G401 (cell line): ENCODE measurements around the gene TRIM8. TPM values are rescaled to one million over a fixed set of nuclear protein-coding genes. Genes with fewer than 3 reads are reported as not detected.

Source experiments
- total RNA-seq: library from RNA; depleted of rRNA; stranded (reverse); fragments of >200 nt; shearing (Covaris generic); gene quantifications from 2 replicates; pipeline ENCODE4 v1.2.3, GENCODE V29; 2014; rRNA removed

Gene TRIM8
- total RNA-seq, 1 experiment from 2014 or later: 44.4 TPM

Other genes with a start within 250 kb of the TRIM8 start
- 23.3 and 23.9 TPM in 2 replicates for gene NFKB2, start 248.8 kb upstream of the TRIM8 start, total RNA-seq
- gene PSD, start 225.7 kb upstream of the TRIM8 start, total RNA-seq: 3.1 and 7.9 TPM in 2 replicates
- gene FBXL15, start 223.6 kb upstream of the TRIM8 start, total RNA-seq: 29.9 and 32.1 TPM in 2 replicates
- 133 and 209 TPM in 2 replicates for gene CUEDC2, start 211.9 kb upstream of the TRIM8 start, total RNA-seq
- 1.8 TPM in 1 of 2 replicates, not detected in the other for gene C10orf95, start 192.9 kb upstream of the TRIM8 start, total RNA-seq
- gene ACTR1A, start 141.8 kb upstream of the TRIM8 start, total RNA-seq: 116 and 185 TPM in 2 replicates
- 1.7 and 2.4 TPM in 2 replicates for gene SUFU, start 140.5 kb upstream of the TRIM8 start, total RNA-seq
- 10.4 and 10.5 TPM in 2 replicates for gene ARL3, start 69.9 kb downstream of the TRIM8 start, total RNA-seq
- gene SFXN2, start 70.2 kb downstream of the TRIM8 start, total RNA-seq: 17.0 and 25.7 TPM in 2 replicates
- gene WBP1L, start 99.5 kb downstream of the TRIM8 start, total RNA-seq: 13.6 and 16.6 TPM in 2 replicates
- not detected in 2 replicates for gene CYP17A1, start 192.9 kb downstream of the TRIM8 start, total RNA-seq
- 22.6 and 28.5 TPM in 2 replicates for gene BORCS7, start 209.8 kb downstream of the TRIM8 start, total RNA-seq
- 0.31 and 1.4 TPM in 2 replicates for gene AS3MT, start 225.0 kb downstream of the TRIM8 start, total RNA-seq